Measurements from ENCODE around the gene P2RY6. TPM values are rescaled to one million over a fixed set of nuclear protein-coding genes. Genes with fewer than 3 reads are reported as not detected.
A peak's percentile ranks its signal among the peaks of the same experiment; 100 is the strongest.

P2RY6 gene
- total RNA-seq, 4 donors from 2014 or later = 0.93 to 4.0 (median 2.8) TPM

DNA sequence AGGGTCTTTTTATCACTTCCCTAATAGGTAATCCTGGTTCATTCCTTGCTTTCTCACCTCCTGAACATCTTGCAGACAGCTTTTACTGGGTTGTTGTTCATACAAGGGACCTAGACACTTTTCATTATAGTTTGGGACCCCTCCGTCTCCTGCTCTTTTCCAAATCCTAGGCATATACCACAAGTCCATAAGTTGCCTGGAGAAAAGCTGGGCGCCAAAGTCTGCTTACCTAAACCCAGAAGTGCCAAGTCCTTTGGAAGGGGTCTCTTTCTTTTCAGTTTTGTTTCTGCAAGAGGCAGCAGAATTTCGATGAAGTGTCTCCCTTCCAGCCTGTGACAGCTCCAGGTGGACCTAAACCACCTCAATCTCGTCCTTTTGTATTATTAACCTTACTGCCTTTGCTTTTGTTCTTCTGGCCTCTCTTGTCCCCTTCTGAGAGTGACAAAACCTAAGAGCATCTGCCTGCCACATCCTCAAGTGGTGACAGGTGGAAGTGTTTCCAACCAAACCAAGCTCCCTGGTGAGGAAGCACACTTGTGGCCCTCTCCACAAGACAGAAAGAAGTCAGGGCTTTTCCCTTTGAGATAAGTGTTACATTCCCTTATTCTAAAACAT is 19.5 kb upstream of the P2RY6 start:
- H3K36me3 ChIP-seq = no peaks in the 10 kb centered on the region
- H3K4me1 ChIP-seq = peaks cover 7 to 16% of the 10 kb centered on the region in 2 donors
- intact Hi-C loops (cut with DNase I) = no loop called here
- DNase-seq = no peak
- WGBS, 2 donors = 85 to 88% methylated on average over 4 of the region's 4 CpGs
- no peak overlapping the region for H3K27ac ChIP-seq
- TF ChIP-seq, protein P1, sequence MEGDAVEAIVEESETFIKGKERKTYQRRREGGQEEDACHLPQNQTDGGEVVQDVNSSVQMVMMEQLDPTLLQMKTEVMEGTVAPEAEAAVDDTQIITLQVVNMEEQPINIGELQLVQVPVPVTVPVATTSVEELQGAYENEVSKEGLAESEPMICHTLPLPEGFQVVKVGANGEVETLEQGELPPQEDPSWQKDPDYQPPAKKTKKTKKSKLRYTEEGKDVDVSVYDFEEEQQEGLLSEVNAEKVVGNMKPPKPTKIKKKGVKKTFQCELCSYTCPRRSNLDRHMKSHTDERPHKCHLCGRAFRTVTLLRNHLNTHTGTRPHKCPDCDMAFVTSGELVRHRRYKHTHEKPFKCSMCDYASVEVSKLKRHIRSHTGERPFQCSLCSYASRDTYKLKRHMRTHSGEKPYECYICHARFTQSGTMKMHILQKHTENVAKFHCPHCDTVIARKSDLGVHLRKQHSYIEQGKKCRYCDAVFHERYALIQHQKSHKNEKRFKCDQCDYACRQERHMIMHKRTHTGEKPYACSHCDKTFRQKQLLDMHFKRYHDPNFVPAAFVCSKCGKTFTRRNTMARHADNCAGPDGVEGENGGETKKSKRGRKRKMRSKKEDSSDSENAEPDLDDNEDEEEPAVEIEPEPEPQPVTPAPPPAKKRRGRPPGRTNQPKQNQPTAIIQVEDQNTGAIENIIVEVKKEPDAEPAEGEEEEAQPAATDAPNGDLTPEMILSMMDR (IDR thresholded peaks at IDR 0.05) = peak in 1 of 6 experiments; percentile 8
- TF ChIP-seq POLR2A (IDR thresholded peaks at IDR 0.05) = no peak
- H3K4me3 ChIP-seq (replicated peaks in 1 of 3) = no peak overlapping the region
- H3K9me3 ChIP-seq = no peaks in the 10 kb centered on the region
- no peaks in the 10 kb centered on the region for H3K27me3 ChIP-seq

DNA sequence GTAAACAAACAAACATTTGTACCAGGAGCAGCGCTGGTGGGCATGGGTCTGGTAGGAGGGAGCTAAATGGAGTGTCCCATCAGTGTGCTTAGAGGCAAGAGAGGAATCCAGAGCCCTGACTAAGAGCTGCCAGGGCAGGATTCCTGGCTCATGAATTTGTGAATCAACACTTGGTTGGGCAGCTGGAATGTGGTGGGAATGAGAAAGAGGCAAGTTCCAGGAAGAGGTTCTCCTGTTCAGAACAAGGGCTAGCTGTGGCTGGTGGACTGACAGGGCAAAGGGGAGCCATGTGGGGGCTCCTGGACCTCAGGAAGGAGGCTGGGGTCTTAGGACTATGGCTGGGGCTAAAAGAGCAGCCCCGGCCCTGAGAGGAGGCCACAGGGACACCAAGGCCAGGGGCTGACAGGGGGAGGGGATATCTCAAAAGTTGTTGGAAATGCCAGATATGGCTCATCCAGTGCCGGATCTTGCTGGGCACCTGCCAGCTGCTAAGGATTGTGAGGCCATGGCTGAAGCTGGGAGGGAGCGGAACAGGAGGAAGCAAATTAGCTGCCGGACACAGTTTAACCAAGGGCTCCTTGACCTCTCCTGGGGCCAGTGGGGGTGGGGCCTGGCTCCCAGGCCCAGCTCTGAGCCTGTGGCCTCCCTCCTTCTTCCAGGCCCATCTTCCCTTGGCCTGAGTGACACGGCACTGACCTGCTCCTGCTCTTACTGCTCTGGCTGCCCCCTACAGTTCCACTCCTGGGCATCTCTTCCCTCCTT is 14.6 kb upstream of the P2RY6 start:
- peak overlapping the region; percentile 94 to 97 (median 96) for H3K27ac ChIP-seq
- H3K4me3 ChIP-seq (replicated peaks in 1 of 3) = no peak overlapping the region
- H3K4me1 ChIP-seq = peaks cover 26 to 39% of the 10 kb centered on the region in 2 donors
- H3K36me3 ChIP-seq = no peaks in the 10 kb centered on the region
- DNase-seq = peak; percentile 93 to 94
- intact Hi-C loops (cut with DNase I) = no loop called here
- H3K27me3 ChIP-seq = no peaks in the 10 kb centered on the region
- H3K9me3 ChIP-seq = no peaks in the 10 kb centered on the region
- WGBS, 2 donors = 25% methylated on average over 6 of the region's 6 CpGs
- TF ChIP-seq POLR2A (IDR thresholded peaks at IDR 0.05) = peak in 1 of 2 donors; percentile 42
- TF ChIP-seq, protein P1 (IDR thresholded peaks at IDR 0.05) = no peak

DNA sequence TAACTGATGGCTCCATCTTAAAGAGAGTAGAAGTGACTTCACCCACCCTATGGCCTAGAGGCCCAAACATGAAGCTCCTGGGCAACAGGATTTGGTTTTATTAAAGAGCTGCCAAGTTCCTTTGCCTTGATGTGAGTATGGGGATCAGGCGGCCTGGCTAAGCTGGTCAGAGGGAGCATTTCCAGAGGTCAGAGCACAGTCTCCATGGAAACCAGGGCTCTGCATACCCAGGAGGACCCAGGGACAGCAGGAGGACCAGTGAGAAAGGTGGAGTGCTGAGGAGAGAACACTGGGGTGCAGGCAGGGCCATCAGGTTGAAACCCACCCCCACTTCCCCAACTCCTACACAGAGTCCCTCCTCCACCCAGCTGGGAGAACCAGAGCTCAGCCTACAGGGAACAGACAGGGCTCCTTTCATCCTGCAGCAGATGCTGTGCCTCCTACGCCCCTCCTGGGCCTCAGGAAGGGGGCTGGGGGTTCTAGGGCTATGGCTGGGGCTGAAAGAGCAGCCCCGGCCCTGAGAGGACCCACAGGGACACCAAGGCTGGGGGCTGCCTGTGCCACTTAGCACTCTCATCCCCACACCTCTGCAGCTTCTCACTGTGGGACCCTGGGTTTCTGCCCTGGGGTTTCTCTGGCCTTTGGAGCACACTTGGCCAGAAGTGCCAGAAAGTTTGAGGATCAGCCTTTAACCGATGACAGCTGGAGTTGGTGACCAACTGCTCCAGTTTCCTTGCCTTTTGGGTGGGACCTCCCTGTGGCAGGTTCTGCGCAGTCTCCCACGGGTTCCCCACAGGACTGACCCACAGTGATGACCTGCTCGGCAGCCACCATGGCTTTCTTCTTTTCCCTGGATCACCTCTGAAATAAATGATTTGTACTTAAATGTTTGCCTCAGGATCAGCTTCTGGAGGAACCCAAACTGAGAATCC is 13.8 kb upstream of the P2RY6 start:
- Histone ChIP-seq H3K27ac (peak overlapping the region; percentile 94 to 97 (median 96)), H3K27me3 (no peaks in the 10 kb centered on the region), H3K4me1 (peaks cover 26 to 39% of the 10 kb centered on the region in 2 donors), H3K4me3 (replicated peaks in 1 of 3) (no peak overlapping the region), H3K9me3 (no peaks in the 10 kb centered on the region), H3K36me3 (no peaks in the 10 kb centered on the region)
- intact Hi-C loops (cut with DNase I) = no loop called here
- WGBS, 2 donors = 91% methylated on average over 6 of the region's 7 CpGs
- DNase-seq = no peak
- TF ChIP-seq POLR2A (IDR thresholded peaks at IDR 0.05) = no peak
- TF ChIP-seq, protein P1 (IDR thresholded peaks at IDR 0.05) = no peak

DNA sequence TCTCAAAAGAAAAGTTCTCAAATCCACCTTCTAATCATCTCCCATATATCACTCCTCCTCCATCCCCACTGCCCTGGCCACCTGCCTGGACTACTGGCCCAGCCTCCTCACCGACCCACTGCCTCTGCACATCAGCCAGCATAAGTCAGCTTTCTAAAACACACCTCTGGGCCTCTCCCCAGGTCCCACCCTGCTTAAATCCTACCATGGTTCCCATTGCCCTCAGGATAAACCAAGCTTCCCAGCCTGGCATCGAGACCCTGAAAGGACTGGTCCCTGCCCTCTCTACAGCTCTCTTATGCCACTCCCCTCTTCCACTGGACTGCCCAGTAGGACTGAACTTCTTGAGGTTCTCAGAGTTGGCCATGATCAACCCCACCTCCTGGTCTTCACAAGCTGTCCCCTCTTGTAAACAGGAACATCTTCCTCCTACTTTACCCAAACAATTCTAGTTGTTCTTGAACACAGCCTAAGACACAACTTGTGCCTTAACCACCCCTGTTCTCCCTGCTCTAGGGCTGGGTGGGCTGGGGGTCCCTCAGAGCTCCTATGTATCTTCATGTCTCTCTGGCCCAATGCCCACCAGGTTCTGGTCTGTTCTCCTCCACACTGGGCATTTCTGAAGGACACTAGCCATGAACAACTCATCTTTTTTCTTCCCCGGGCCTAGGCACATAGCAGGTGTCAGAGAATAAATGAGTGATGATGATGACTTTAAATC is 12.6 kb upstream of the P2RY6 start:
- Histone ChIP-seq H3K9me3 (no peaks in the 10 kb centered on the region), H3K27ac (peak overlapping the region; percentile 94 to 97 (median 96)), H3K27me3 (no peaks in the 10 kb centered on the region), H3K4me1 (peaks cover 29 to 43% of the 10 kb centered on the region in 2 donors), H3K4me3 (replicated peaks in 1 of 3) (no peak overlapping the region), H3K36me3 (no peaks in the 10 kb centered on the region)
- intact Hi-C loops (cut with DNase I) = no loop called here
- 91 to 92% methylated on average over 3 of the region's 3 CpGs for WGBS, 2 donors
- DNase-seq = no peak
- TF ChIP-seq, protein P1 (IDR thresholded peaks at IDR 0.05) = no peak
- TF ChIP-seq POLR2A (IDR thresholded peaks at IDR 0.05) = no peak

Data from thyroid gland (tissue), 4 donors.